Fibroblast of the aortic adventitia (primary cell): Measurements from ENCODE around the gene OLFML2B. TPM values are rescaled to one million over a fixed set of nuclear protein-coding genes. Genes with fewer than 3 reads are reported as not detected.

Experiments
- DNase-seq: peaks from one replicate; pipeline ENCODE4 v3.0.0-alpha.2; 2010; ENCODE audit warnings: low read depth
- H3K4me3 ChIP-seq: 2 replicates; pipeline ENCODE4 v1.5.1; 2011; ENCODE audit warnings: low read depth, mild to moderate bottlenecking, control low read depth, low read length, moderate library complexity
- CTCF ChIP-seq: IDR thresholded peaks from 2 replicates; pipeline ENCODE4 v1.5.1; 2011; ENCODE audit warnings: mild to moderate bottlenecking, low read length, control low read depth, inconsistent platforms; ENCODE audit not compliant: insufficient read depth
- total RNA-seq: library from RNA; depleted of rRNA; stranded (reverse); fragments of >200 nt; gene quantifications from 2 replicates; pipeline ENCODE4 v1.2.3, GENCODE V29; 2012; ENCODE audit warnings: low replicate concordance

OLFML2B gene
- total RNA-seq, 1 donor, result 14.5 TPM

- TF ChIP-seq CTCF, result no peak
Observed at GRCh38 chr1:161978011-161978790, 45.5 kb downstream of the OLFML2B start.

GRCh38 chr1:161973924-161974845 lies 49.5 kb downstream of the OLFML2B start:
- no peak overlapping the region for H3K4me3 ChIP-seq
- TF ChIP-seq CTCF, result no peak
- peak; percentile 84 for DNase-seq

More at GRCh38 chr1:161978011-161978790, 45.5 kb downstream of the OLFML2B start:
- DNase-seq, result no peak
- H3K4me3 ChIP-seq, result no peak overlapping the region

- no peak for TF ChIP-seq CTCF
Observed at GRCh38 chr1:161972828-161973227, 50.8 kb downstream of the OLFML2B start.

GRCh38 chr1:161970633-161971032 lies 53.0 kb downstream of the OLFML2B start:
- no peak for DNase-seq
- no peak overlapping the region for H3K4me3 ChIP-seq
- no peak for TF ChIP-seq CTCF

More at GRCh38 chr1:161972828-161973227, 50.8 kb downstream of the OLFML2B start:
- H3K4me3 ChIP-seq, result no peak overlapping the region
- no peak for DNase-seq

GRCh38 chr1:161970036-161970435 lies 53.6 kb downstream of the OLFML2B start:
- no peak overlapping the region for H3K4me3 ChIP-seq
- TF ChIP-seq CTCF, result no peak

GRCh38 chr1:161966067-161966466 lies 57.6 kb downstream of the OLFML2B start:
- TF ChIP-seq CTCF, result no peak
- DNase-seq, result no peak

More at GRCh38 chr1:161970036-161970435, 53.6 kb downstream of the OLFML2B start:
- no peak for DNase-seq

More at GRCh38 chr1:161966067-161966466, 57.6 kb downstream of the OLFML2B start:
- H3K4me3 ChIP-seq, result no peak overlapping the region
